Measurements from ENCODE around the gene LRMDA.

- TF ChIP-seq CTCF (IDR thresholded peaks at IDR 0.05) (no peak), EZH2phosphoT487 (IDR thresholded peaks at IDR 0.05) (no peak)
Observed at GRCh38 chr10:75462865-75463264, 31.4 kb downstream of the LRMDA start.

Measured in neural progenitor cell (in vitro differentiated cells).